OCI-LY1 (cell line): ENCODE data around the gene CD79B.
A peak's percentile ranks its signal among the peaks of the same experiment; 100 is the strongest.

Source experiments
- H2AFZ ChIP-seq: fragments of 200-600 bp; sonication (generic), shearing (Covaris generic); 2 replicates; pipeline ENCODE4 v1.6.0; 2014; ENCODE audit warnings: antibody characterized with exemption, mild to moderate bottlenecking, low read length
- H3F3A ChIP-seq: fragments of 200-600 bp; sonication (generic), shearing (Covaris generic); 2 replicates; pipeline ENCODE4 v1.6.0; 2014; ENCODE audit warnings: mild to moderate bottlenecking, antibody characterized with exemption, low read length, moderate library complexity; ENCODE audit not compliant: insufficient read depth
- H3K27ac ChIP-seq: fragments of 200-600 bp; sonication (generic); 2 replicates; pipeline ENCODE4 v1.5.1; 2014; ENCODE audit warnings: low read length, mixed run types, mild to moderate bottlenecking, low read depth; ENCODE audit not compliant: poor library complexity, severe bottlenecking
- H3K27me3 ChIP-seq: fragments of 200-600 bp; sonication (generic); 2 replicates; pipeline ENCODE4 v1.6.0; 2014; ENCODE audit warnings: antibody characterized with exemption, mild to moderate bottlenecking, low read length, moderate library complexity; ENCODE audit not compliant: insufficient read depth
- H3K36me3 ChIP-seq: fragments of 200-600 bp; sonication (generic); 2 replicates; pipeline ENCODE4 v1.6.1; 2014; ENCODE audit warnings: mild to moderate bottlenecking, antibody characterized with exemption, low read length, moderate library complexity, mixed read lengths; ENCODE audit not compliant: insufficient read depth
- H3K4me1 ChIP-seq: fragments of 200-600 bp; sonication (generic); 2 replicates; pipeline ENCODE4 v1.5.1; 2014; ENCODE audit warnings: mild to moderate bottlenecking, low read length, moderate library complexity; ENCODE audit not compliant: insufficient read depth, severe bottlenecking
- H3K4me2 ChIP-seq: fragments of 200-600 bp; sonication (generic), shearing (Covaris generic); 2 replicates; pipeline ENCODE4 v1.6.1; 2014; ENCODE audit warnings: low read length
- H3K4me3 ChIP-seq: fragments of 200-600 bp; sonication (generic); 2 replicates; pipeline ENCODE4 v1.5.1; 2014; ENCODE audit warnings: low read length, low read depth, mild to moderate bottlenecking, mixed read lengths; ENCODE audit not compliant: poor library complexity, severe bottlenecking
- H3K79me2 ChIP-seq: fragments of 200-600 bp; shearing (Covaris generic); 2 replicates; pipeline ENCODE4 v1.6.1; 2016; ENCODE audit warnings: mixed run types, low read length, mixed read lengths; ENCODE audit not compliant: insufficient read depth
- H3K9ac ChIP-seq: fragments of 200-600 bp; sonication (generic), shearing (Covaris generic); 2 replicates; pipeline ENCODE4 v1.6.1; 2014; ENCODE audit warnings: mild to moderate bottlenecking, low read length, mixed read lengths
- H3K9me2 ChIP-seq: fragments of 200-600 bp; sonication (generic), shearing (Covaris generic); 2 replicates; pipeline ENCODE4 v1.6.1; 2014; ENCODE audit warnings: low read depth, mild to moderate bottlenecking, low read length, mixed read lengths
- H3K9me3 ChIP-seq: fragments of 200-600 bp; shearing (Covaris generic); 2 replicates; pipeline ENCODE4 v1.6.1; 2014; ENCODE audit warnings: low read length, mixed read lengths
- H4K20me1 ChIP-seq: fragments of 200-600 bp; sonication (generic), shearing (Covaris generic); 2 replicates; pipeline ENCODE4 v1.6.0; 2016; ENCODE audit warnings: mild to moderate bottlenecking, low read length; ENCODE audit not compliant: insufficient read depth
- EZH2 ChIP-seq: fragments of 200-600 bp; sonication (generic), shearing (Covaris generic); IDR thresholded peaks from 2 replicates; pipeline ENCODE4 v1.8.0; 2017; ENCODE audit warnings: borderline replicate concordance, mixed run types, mild to moderate bottlenecking, antibody characterized with exemption, low read length, moderate library complexity, mixed read lengths
- TF ChIP-seq, protein P1 (sequence below): fragments of 200-600 bp; sonication (generic), shearing (Covaris generic); IDR thresholded peaks from 2 replicates; pipeline ENCODE4 v1.5.1; 2017; ENCODE audit warnings: mild to moderate bottlenecking, antibody characterized with exemption, low read length, moderate library complexity, mixed read lengths

The CD79B gene

DNA sequence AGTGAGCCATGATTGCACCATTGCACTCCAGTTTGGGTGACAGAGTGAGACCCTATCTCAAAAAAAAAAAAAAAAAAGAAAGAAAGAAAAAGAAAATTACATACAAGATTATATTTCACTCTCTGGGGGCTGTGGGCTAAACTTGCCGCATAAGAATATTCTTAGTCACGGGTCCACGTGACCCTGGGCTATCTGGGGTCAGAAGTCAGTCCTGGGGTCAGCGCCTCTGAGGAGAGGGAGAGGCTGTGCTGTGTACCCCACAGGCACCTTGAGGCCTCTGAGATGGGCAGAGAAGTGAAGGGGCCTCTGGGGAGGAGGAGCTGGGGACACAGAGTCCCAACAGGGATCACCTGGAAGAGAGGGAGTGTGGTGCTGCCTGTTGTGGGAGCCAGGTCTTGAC lies 5.8 kb upstream of the CD79B start:
- Histone ChIP-seq H2AFZ (no peak overlapping the region), H3K9ac (no peak overlapping the region), H3F3A (no peaks in the 10 kb centered on the region), H3K4me2 (no peak overlapping the region), H3K27me3 (no peaks in the 10 kb centered on the region), H3K36me3 (peaks cover 5% of the 10 kb centered on the region; the same call in 1 of the 2 replicates), H3K9me2 (no peaks in the 10 kb centered on the region), H3K27ac (peak overlapping the region; percentile 90), H3K4me3 (no peak overlapping the region), H3K79me2 (no peaks in the 10 kb centered on the region), H4K20me1 (no peaks in the 10 kb centered on the region), H3K9me3 (no peaks in the 10 kb centered on the region), H3K4me1 (peaks cover 72% of the 10 kb centered on the region)
- TF ChIP-seq EZH2: no peak
- TF ChIP-seq, protein P1, sequence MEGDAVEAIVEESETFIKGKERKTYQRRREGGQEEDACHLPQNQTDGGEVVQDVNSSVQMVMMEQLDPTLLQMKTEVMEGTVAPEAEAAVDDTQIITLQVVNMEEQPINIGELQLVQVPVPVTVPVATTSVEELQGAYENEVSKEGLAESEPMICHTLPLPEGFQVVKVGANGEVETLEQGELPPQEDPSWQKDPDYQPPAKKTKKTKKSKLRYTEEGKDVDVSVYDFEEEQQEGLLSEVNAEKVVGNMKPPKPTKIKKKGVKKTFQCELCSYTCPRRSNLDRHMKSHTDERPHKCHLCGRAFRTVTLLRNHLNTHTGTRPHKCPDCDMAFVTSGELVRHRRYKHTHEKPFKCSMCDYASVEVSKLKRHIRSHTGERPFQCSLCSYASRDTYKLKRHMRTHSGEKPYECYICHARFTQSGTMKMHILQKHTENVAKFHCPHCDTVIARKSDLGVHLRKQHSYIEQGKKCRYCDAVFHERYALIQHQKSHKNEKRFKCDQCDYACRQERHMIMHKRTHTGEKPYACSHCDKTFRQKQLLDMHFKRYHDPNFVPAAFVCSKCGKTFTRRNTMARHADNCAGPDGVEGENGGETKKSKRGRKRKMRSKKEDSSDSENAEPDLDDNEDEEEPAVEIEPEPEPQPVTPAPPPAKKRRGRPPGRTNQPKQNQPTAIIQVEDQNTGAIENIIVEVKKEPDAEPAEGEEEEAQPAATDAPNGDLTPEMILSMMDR: no peak

DNA sequence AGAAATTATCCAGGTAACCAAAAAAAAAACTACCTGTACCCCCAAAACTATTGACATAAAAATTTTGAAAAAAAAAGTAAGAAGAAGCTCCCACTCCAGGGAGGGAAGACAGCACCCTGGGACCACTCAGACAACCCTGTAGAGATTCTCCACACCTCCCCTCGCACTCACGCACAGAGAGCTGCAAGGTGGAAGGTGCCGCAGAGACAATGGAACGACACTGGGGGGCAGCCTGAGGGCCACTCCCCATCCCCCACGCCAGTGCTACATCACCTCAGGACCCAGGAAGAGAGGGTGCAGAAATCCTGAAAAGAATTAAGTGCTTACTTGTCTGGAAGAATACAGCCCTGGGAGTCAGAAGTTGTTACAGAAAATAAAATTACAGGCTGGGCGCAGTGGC lies 5.2 kb upstream of the CD79B start:
- no peaks in the 10 kb centered on the region for H3K9me2 ChIP-seq
- no peaks in the 10 kb centered on the region for H3F3A ChIP-seq
- H3K36me3 ChIP-seq: peaks cover 5% of the 10 kb centered on the region; the same call in 1 of the 2 replicates
- no peaks in the 10 kb centered on the region for H4K20me1 ChIP-seq
- H3K4me3 ChIP-seq: no peak overlapping the region
- H3K79me2 ChIP-seq: peaks cover 4% of the 10 kb centered on the region; the same call in 1 of the 2 replicates
- H3K9me3 ChIP-seq: no peaks in the 10 kb centered on the region
- H3K27me3 ChIP-seq: no peaks in the 10 kb centered on the region
- TF ChIP-seq EZH2: no peak
- TF ChIP-seq, protein P1: peak; percentile 40
- H3K4me2 ChIP-seq: no peak overlapping the region
- H3K4me1 ChIP-seq: peaks cover 72% of the 10 kb centered on the region
- peak overlapping the region; percentile 90 for H3K27ac ChIP-seq
- no peak overlapping the region for H3K9ac ChIP-seq
- no peak overlapping the region for H2AFZ ChIP-seq

DNA sequence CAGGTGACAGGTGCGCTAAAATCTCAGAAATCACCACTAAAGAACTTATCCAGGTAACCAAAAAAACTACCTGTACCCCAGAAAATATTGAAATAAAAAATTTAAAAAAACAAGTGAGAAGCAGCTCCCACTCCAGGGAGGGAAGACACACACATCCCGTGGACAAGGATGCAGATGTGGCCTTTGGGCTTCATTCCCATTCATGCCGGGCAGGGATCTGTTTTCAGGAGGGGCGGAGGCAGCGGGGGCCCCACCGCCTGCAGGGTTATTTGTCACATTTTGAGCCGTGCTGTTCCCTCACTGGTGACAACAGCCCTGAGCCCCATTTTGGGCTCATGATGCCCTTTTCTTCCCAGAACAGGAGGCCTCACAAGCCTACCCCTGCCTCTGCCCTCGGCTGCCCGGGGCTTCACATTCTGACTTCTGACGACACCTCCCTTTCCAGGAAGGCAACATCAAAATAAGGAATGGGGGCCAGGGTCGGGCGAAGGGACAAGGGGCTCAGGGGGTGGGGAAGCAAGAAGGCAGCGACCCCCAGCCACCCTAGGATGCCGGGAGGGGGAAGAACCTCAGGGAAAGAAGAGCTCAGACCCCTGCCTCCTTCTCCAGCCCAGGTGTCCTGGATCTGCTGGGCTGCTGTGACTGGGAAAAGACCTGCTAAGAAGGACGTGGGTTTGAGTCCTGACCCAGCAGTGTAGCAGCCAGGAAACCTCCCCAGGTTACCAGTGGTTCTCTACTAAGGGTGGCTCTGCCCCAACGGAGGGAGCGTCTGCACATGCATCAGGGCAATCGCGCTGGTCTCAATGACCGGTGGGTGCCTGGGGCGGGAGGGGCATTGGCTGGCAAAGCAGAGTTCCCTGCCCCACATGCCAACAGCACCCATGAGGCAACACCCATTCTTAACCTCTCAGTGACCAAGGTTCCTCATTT lies 2.3 kb upstream of the CD79B start:
- Histone ChIP-seq H3K79me2 (peaks cover 23% of the 10 kb centered on the region), H3K9me2 (no peaks in the 10 kb centered on the region), H3K4me2 (peak overlapping the region; percentile 96), H4K20me1 (no peaks in the 10 kb centered on the region), H3K4me3 (peak overlapping the region; percentile 97), H3K9ac (peak overlapping the region; percentile 100), H3K9me3 (no peaks in the 10 kb centered on the region), H3F3A (no peaks in the 10 kb centered on the region), H2AFZ (no peak overlapping the region), H3K27ac (peak overlapping the region; percentile 97), H3K36me3 (peaks cover 26% of the 10 kb centered on the region), H3K4me1 (peaks cover 72% of the 10 kb centered on the region), H3K27me3 (no peaks in the 10 kb centered on the region)
- TF ChIP-seq, protein P1: no peak
- TF ChIP-seq EZH2: no peak
